Measurements from ENCODE around the gene ZBTB16.

The ZBTB16 gene

GRCh38 chr11:114293201-114293711, 233.7 kb downstream of the ZBTB16 start:
- no peak for DNase-seq

GRCh38 chr11:114295676-114296604, 236.4 kb downstream of the ZBTB16 start, which contains the start of gene NNMT:
Gene NNMT (plus strand): TSS chr11:114296399. CDS start chr11:114296557, 158 bp downstream.
- no peak for DNase-seq

- DNase-seq: no peak
These were observed 237.3 kb downstream of the ZBTB16 start for GRCh38 chr11:114296605-114297372.

GRCh38 chr11:114297806-114298709, 238.5 kb downstream of the ZBTB16 start:
- no peak for DNase-seq

- DNase-seq: no peak
These were observed 239.2 kb downstream of the ZBTB16 start for GRCh38 chr11:114298710-114299109.
